GM04504 (cell line): ENCODE data around the gene ANGEL1.

Source experiments
- DNase-seq: peaks from one replicate; pipeline ENCODE4 v3.0.0-alpha.2; 2012; ENCODE audit warnings: low read depth

Gene ANGEL1

DNA sequence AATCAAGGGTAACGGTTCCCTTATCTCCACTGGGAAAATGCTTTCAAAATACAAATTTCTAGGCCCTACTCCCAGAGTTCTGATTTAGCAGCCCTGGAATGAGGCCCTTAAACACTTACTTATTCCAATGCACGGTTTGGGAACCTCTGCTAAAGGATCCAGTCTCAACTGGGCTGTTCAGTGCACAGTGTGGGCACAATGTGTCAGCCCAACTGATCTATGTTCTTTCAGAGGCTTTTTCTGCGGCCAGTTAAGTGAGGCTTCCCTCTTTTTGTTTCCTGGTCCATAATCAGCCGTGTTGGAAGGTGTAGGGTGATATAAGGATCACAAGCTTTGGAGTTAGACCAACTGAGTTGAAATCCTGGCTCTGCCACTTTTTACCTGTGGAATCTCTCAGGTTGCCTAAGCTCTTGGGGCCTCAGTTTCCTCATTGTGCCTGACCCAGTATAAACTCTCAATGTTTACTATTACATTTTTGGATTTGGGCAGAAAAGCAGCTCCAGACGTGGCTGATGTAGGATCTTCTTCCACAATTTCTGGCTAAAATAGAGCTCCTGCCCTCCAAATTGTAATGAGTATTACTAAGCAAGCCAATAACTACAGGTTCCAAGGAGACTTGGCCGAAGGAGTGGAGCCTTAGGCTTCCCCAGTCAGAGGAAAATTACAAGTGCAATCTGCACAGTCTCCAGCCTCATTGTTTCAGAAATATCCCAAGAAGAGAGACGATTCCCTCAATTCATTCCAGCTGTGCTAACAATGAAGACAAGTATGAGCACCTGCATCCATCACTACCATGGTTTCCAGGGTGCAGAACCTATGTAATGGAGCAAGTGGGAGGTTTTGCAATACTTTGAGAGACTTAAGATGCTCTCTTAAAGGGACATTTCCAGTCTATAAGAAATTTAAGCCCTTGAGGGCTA is 2.3 kb upstream of the ANGEL1 start:
- DNase-seq, result no peak

DNA sequence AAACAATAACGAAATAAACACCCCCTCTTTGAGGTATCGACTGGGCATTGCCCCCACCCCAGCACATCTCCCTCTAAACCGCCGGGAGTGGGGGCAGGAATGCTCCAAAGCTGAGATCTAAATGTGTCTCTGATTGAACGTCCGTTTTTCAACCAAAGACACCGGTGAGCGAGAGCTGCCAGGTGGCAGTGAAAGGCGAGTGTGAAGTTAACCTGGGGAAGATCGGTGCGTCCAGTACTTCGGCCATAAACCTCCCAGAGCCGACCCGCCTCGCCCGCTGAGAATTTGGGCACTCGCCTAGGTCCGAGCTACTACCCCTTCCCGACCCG is 625 bp downstream of the ANGEL1 start:
- DNase-seq, result no peak

DNA sequence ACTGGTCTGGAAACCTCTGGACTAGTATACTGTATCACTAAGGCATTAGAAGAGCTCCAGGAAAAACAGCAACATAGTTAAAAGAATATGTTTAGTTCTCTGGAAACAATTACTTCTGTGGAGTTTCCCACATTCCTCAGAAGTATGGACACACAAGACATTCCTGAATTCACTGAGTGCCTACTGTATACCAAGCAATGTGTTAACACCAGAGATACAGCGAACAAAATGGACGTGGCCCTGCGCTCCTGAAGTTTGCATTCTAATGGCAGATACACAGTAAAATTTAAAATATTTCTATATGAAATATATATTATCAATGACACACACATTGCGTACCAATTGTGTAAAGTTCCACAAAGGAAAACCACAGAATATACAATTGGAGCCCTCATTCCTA is 1.1 kb downstream of the ANGEL1 start:
- no peak for DNase-seq

DNA sequence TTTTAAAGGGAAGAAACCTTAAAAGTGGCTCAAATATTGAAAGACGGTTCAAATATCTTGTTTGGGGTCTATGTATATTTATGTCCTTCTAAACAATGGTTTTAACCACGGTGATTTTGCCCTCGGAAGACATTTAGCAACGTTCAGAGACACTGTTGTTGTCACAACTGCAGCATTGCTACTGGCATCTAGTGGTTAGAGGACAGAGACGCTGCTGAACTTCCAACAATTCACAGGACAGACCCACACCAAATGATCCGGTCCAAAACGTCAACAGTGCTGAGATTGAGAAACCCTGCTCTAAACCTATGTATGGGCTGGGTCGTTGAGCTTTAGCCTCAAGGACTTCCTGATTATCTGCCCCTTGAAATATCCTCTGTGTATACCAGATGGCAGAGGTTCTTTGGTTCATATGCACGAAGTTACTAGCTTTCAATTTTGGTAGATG is 1.7 kb downstream of the ANGEL1 start:
- no peak for DNase-seq

DNA sequence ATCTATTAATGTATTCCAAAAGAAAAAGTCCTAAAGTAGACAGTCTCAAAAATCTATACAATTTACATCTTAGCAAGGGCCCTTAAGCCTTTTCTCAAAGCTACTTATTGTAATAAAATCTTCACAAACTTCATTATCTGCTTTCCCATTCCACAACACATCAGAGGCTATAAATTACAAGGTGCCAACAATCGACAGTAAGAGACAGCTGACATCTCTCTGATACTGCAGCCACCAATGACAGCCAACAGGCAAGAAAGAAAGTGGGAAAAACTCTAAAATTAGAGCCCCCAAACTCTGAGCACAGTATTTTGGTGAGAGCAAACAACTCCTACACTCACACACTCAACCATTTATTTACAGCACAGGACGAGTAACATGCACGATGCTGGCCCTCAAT is 2.2 kb downstream of the ANGEL1 start:
- DNase-seq, result no peak

DNA sequence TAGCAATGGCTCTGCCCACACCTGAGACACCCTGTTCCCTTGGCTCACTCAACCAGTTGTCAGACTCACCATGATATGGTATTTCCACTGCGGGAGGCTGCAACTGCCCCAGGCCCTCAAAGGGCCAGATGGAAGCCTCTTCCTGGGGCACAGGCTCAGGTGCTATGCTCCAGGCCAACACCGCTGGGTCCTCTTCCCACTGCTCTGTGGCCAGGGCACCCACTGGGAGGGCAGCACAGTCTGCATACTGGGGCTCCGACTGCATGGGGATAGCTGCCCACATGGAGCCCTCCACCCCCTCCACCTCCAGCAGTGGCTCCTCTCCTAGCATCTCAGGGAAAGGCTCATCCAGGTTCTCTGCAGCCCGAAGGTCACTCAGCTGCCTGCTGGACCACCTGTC is 3.7 kb downstream of the ANGEL1 start:
- no peak for DNase-seq

DNA sequence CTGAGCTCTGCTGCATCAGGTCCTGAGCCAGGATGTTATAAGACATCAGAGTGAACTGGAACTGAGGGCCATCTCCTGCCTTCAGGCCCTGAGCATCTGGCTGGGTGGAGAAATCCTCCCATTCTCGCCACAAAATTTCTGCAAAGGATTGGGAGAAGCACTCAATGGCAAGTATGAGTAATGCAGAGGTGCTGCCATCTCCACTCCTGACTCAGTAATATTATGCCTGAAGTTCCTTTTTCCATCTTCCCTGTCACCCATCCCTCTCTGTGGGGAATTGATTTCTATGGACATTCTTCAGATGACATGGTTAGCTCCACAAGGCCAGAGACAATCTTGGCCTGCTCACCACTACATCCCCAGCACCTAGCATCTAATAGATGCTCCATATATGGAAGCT is 4.7 kb downstream of the ANGEL1 start:
- no peak for DNase-seq

DNA sequence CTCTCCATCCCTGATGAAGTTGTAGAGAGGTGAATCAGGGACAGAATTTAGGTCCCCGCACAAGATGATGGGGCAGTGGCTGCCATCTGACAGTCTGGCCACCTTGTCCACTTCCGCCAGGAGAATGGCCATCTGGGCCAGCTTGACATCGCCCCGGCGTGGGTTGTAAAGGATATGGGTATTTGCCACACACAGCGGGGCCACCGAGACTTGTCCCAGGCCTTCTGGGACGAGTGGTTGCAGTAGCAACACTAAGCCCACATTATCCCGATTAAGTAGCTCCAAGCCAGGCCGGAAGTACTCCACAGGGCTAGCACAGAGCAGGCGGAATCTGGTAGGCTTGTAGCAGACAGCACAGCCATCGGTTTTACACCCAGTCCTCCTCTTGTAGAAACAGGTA is 6.2 kb downstream of the ANGEL1 start:
- no peak for DNase-seq

DNA sequence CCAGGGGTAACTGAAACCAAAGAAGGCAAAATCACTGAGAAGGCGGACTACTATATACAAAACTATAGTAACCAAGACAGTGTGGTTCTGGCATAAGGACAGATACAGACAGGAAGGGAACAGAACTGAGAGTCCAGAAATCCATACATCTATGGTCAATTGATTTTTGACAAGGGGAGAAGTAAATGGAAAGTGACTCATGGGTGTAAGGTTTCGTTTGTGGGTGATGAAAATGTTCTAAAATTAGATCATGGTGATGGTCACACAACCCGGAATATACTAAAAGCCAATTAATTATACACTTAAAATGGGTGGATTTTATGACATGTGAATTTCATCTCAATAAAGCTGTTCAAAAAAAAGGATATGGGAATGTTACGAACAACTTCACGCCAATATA is 18.7 kb downstream of the ANGEL1 start:
- DNase-seq, result no peak

DNA sequence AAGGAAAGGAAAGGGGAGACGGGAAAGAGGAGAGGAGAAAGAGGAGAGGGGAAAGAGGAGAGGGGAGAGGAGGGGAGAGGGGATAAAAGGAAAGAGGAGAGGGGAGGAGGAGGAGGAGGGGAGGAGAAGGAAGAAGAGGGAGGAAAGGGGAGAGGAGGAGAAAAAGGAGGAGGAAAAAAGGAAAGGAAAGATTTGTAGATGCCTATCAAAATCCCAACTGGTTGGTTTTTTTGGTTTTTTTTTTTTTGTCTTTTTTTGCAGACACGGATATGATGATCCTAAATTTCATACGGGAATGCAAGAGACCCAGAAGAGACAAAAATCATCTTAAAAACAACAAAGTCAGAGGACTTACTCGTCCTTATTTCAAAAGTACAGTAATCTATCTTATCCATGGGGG is 19.4 kb downstream of the ANGEL1 start:
- no peak for DNase-seq

DNA sequence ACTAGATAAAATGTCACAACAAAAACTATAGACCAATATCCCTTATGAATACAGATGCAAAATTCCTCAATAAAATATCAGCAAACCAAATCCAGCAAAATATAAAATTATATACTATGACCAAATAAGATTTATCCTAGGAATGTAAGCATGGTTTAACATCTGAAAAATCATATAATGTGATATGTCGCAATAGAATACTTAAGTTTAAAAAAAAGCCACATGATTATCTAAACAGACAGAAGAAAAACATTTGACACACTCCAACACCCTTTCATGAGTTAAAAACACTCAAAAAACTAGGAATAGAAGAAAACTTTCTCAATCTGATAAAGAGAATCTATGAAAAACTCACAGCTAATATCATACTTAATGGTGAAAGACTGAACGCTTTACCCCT is 20.3 kb downstream of the ANGEL1 start:
- no peak for DNase-seq

DNA sequence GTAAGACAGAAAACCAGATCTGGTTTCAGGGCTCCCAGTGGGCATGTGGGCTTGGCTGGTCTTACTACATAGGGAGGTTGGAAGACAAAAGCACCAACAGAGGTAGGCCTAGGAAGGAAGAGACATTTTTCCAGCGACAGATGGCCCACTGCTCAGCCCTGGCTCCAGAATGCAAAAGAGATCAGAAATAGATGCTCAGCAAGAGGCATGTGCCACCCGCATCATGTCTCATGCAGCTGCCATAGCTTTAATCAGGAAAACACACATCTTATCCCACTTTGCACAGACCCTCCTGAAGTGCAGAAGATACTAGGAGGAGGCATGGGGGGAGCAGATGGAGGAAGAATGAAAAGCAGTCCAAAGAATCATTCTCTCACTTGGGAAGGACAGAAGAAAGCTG is 26.1 kb downstream of the ANGEL1 start:
- no peak for DNase-seq

DNA sequence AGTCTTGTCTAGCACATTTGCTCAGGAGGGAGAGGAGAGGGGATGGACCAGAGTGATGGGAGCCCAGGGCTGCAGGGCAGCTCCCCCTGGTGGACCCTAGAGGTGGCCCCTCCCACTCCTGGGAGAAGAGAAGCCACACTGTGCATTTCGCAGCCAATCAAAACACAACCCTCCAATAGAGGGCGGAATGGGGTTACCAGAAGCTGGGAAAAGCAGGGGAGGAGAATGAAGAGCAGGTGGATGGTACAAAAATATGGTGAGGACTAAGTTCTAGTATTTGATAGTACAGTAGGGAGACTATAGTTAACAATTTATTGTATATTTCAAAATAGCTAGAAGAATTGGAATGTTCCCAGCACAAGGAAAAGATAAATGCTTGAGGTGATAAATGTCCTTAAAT is 27.8 kb downstream of the ANGEL1 start:
- DNase-seq, result peak; percentile 51

DNA sequence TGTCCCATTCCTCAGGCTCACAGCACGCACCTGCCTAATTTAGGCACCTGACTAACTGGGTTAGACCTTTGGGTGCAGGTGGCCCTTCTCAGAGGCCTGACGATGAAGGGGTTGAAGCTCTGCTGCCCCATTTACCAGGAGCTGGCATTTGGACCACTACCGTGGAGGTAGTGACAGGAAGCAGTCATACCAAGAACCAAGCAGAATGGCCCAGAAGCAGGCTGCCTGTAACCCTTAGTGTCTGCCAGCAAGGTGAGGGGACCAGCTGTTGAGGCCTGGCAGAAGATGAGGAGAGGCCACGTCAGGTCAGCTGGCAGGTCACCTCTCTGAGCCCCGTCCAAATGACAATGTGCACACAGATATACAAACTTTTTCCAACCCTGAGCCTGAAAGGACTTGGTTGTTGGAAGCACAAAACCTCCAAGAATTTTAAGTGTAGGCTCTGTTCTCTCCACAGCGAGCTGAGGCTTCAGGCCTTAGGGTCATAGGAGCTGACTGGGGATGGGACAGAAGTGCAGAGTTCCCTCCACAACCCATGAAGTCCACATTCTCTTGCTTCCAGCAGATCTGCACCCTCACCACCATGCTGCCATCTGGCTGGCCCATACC is 28.3 kb downstream of the ANGEL1 start:
- no peak for DNase-seq

DNA sequence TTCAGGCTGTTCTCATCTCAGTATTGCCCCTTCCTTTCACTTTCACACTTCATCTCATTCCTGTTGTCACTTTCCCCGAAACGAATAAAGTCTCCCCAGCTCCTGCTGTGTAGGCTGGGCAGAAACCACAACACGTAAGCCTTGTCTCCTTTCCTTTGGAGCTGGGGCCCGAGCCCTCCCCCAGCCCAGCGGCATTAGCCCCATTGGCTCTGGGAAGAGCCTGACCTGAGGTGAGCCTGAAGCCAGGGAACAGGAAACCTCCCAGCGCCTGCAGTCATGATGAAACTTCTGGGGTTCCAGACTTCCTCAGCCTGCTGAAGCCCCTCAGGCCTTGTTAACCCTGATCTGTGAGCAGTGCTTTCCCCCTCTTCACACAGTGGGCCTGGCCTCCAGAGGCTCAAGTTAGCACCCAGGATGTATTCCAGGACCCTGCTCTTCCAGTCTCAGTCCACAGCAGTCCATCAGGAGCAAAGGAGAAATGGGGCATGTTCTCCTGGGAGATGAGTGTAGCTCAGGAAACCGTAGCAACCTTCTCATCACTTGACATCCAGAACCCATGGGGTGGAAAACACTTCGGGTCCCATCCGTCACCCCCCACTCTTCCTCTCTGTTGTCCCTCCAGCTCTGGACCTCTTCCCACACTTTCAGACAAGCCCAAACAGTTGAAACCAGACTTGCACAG is 29.7 kb downstream of the ANGEL1 start:
- DNase-seq, result no peak

DNA sequence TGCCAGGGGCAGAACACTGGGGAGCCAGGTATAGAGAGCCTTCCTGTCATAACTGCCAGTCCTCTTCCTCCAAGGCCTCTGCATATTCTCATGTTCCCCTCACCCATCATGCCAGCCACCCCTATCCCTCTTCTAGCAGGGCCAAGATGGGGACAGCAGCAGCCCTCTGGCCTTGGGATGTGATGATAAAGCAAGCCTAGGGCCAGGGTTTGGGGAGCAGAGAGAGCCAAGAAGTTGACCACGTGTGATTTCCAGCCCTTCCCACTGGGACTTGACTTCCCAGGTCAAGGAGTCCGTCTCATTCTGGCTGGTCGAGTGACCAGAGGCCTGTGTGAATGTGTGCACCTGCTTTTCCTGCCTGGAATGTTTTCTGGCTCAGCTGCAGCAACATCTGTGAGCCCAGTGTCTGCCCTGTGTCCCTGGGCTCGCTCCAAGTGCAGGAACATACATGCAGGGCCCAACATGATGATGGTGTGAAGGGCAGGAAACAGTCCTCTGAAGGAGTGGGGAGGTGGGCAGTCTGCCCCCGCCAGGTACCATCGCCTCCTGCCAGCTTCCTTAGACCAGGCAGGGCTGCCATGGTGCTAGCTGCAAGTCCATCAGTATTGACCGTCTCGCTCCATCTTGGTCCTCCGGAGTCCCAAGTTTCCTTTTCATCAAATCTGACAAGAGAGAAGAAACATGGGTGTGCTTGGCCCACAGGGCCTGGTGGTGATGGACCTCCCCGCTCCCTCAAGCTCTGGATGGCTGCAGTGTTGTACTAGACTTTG is 30.4 kb downstream of the ANGEL1 start:
- no peak for DNase-seq

DNA sequence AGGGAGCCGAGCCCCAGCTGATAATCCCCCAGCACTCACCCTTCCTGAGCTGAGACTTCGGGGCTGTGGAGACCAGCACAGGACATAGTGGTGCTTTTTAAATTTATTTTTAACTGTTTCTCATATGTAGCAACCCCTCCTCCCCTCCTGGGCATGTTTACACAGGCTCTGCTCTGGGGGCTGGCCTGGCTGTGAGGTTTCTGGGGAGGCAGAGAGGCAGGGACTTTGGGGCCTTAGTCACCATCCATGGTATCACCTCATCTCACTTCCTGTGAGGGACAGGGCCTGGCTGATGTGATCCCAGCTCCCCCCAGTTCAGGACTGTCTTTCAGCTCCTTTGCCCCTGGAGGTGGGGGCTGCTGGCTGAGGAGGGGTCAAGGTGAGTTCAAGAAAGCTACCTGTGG is 31.0 kb downstream of the ANGEL1 start:
- DNase-seq, result no peak

DNA sequence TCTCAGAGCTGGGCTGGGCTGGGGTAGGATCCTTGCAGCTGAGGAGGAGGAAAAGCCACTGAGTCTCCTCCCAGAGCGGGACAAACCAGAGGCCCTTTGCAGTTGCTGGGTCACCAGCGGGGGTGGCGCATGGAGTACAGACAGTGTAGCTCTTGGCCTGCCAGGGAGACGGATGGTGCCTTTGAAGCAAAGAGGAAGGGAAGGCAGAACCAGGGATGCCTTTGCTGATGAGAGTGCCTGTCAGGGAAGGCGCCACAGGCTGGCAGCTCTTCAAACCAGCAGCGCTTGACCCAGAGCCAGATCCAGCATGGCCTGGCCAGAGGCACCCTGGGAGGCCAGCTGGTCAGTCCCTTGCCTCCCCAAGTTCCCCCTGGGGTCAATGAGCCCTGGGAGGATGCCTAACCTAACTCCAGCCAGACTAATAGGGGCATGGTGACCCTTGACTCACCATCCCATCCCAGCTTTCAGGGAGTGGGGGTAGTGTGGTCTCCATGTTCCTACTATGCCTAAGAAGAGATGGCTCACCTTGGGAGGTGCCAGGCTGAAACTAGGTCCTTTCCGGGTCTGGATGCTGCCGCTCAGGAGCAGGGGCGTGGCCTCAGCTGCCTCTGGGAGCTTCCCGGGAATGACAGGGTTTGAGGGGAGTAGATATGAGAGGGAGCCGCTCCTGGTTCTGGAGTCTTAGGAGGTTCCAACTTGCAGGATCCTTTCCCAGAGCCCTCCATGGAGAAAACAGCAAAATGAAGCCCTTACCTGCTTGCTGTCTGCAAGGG is 31.6 kb downstream of the ANGEL1 start:
- no peak for DNase-seq

DNA sequence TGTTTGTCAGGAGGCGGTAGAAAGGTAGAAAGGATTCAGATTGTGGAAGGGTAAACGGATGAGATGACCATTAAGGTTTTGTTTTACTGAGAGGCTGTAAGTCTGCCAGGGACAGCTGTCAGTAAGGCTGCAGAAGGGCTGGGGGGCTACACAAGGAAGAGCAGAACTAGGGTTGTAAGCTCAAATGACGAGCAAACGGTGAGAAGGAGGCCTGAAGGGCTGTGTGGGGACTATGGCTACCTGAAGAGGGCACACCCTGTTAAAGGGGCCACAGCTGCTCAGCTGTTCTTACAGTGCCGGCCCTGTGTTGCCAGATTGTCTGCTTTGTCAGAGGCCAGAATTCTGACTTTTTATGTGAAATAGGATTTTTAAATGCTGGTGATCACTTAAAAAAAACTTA is 32.3 kb downstream of the ANGEL1 start:
- DNase-seq, result no peak

DNA sequence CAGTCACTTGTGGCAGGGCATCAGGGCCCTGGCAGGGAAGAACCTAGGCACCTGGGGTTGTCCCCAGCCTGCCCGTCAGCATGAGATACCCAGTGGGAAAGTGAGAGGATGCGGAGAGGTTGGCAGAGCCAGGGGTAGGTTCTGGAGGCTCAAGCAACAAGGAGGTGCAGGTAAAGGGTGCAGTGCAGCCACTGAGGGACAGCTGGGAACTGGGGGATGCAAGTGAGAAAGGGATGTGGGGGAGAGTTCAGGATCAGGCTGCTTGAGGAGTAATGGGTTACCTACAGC is 32.7 kb downstream of the ANGEL1 start:
- no peak for DNase-seq

DNA sequence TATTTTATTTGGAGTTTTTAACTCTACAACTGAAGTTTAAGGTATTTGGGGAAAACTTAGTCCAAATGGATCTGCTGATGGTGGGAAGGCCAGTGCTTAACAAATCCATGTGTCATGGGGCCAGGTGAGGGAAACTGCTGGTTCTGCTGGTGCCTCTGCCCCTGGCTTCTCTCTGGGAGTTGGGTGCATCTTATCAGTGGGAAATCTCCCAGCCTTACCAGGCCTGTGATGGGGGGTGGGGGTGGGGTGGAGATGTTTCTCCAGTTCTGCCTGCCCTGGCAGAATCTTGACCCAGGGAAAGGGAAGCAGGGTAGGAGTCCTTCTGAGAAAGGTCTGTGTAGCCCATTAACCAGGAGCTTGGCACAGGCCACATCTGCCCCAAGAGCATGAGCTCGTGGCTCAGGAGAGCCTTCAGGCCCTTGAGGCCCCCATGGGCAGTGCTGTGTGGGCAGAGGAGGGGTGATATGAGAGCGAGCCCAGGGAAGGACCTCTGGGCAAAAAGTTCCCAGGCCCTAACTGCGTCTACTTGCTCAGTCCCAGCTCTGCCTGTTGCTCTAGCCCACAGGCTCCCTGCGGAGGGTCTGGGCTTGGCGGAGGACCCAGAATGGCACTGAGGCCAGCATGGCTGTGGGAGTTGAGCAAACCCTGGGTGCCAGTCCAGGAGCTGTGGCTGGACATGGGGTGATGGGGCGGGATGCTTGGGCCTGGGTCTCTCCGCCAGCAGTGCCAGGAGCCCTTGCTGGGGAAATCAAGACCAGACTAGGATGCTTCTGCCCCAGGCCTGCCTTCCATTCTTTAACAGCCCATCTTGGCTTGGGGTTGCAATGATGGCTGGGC is 33.2 kb downstream of the ANGEL1 start:
- no peak for DNase-seq
